DND-41 (cell line): Measurements from ENCODE around the gene ATP2A3.

Experiments
- ATAC-seq: fragments of 200-7000 bp; cut with Tn5 transposase; 3 replicates; pipeline ENCODE4 v1.9.1; 2021; ENCODE audit warnings: low read depth; ENCODE audit not compliant: insufficient read depth
- DNase-seq: peaks from one replicate; pipeline ENCODE4 v3.0.0-alpha.2; 2020
- H2AFZ ChIP-seq: 2 replicates; pipeline ENCODE4 v1.6.0; 2012; ENCODE audit warnings: low read depth, low read length
- H3K27ac ChIP-seq: 2 replicates; pipeline ENCODE4 v1.5.1; 2012; ENCODE audit warnings: low read length, inconsistent platforms
- H3K27me3 ChIP-seq: fragments of 200-600 bp; sonication (generic); 2 replicates; pipeline ENCODE4 v1.6.0; 2012; ENCODE audit warnings: low read length, mild to moderate bottlenecking, inconsistent platforms; ENCODE audit not compliant: insufficient read depth, poor library complexity
- H3K36me3 ChIP-seq: 2 replicates; pipeline ENCODE4 v1.5.1; 2012; ENCODE audit warnings: low read length, inconsistent platforms; ENCODE audit not compliant: insufficient read depth
- H3K4me1 ChIP-seq: 2 replicates; pipeline ENCODE4 v1.5.1; 2012; ENCODE audit warnings: mild to moderate bottlenecking, low read length; ENCODE audit not compliant: insufficient read depth
- H3K4me2 ChIP-seq: 2 replicates; pipeline ENCODE4 v1.6.0; 2012; ENCODE audit warnings: mild to moderate bottlenecking, moderate library complexity, low read length, inconsistent platforms; ENCODE audit not compliant: insufficient read depth
- H3K4me3 ChIP-seq, 2 experiments: fragments of 200-600 bp in 1 of 2; shearing (Covaris generic) in 1 of 2; 2 replicates each; pipeline ENCODE4 v1.5.1; 2012 to 2016; ENCODE audit warnings: inconsistent platforms in 2 of 2, low read length in 2 of 2, mild to moderate bottlenecking in 2 of 2, low read depth in 1 of 2, moderate library complexity in 1 of 2
- H3K79me2 ChIP-seq: 2 replicates; pipeline ENCODE4 v1.6.0; 2012; ENCODE audit warnings: low read length, inconsistent platforms; ENCODE audit not compliant: insufficient read depth
- H3K9ac ChIP-seq: 2 replicates; pipeline ENCODE4 v1.6.0; 2012; ENCODE audit warnings: low read depth, mild to moderate bottlenecking, inconsistent platforms, low read length, moderate library complexity
- H3K9me3 ChIP-seq: 2 replicates; pipeline ENCODE4 v1.5.1; 2012; ENCODE audit warnings: low read length, moderate library complexity, mild to moderate bottlenecking, inconsistent platforms; ENCODE audit not compliant: insufficient read depth, severe bottlenecking
- H4K20me1 ChIP-seq: 2 replicates; pipeline ENCODE4 v1.6.0; 2012; ENCODE audit warnings: low read length; ENCODE audit not compliant: insufficient read depth
- EZH2 ChIP-seq: IDR thresholded peaks from 3 replicates; pipeline ENCODE4 v1.6.1; 2012; ENCODE audit warnings: borderline replicate concordance, low read depth, mild to moderate bottlenecking, moderate library complexity, low read length, inconsistent platforms; ENCODE audit not compliant: severe bottlenecking
- TF ChIP-seq, protein P1 (sequence below): IDR thresholded peaks from 2 replicates; pipeline ENCODE4 v1.5.1; 2012; ENCODE audit warnings: borderline replicate concordance, low read length, moderate library complexity, mild to moderate bottlenecking; ENCODE audit not compliant: poor library complexity, severe bottlenecking; ENCODE audit errors: extremely low read depth

ATP2A3 gene

DNA sequence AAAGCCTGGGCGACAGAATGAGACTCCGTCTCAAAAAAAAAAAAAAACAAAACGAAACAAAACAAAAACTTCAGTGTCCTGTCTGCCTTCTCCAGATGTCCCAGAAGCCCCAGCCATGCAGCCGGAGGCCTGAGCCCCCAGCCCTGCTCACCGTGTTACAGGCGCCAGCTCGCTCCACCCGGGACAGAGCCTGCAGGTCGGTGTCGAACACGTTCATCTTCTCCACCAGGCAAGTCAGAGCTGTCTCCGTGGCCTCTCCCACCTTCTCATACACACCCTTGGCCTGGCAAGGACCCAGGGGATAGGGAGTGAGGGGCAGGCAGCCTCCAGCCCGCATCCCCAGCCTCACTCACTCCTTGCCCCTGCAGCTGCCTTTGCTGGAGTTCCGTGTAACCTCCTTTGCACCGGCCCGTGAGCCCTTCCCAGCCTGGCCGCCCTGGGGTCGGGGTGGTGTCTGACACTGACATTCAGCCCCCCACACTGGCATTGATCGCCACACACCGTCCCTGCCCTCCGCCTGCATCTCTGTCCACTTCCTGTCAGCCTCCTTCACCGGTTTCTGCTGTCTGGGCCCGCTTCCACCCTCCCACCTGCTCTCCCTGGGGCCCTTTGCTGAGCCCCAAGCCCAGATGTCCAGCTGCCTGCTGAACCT is 20.9 kb downstream of the ATP2A3 start:
- Histone ChIP-seq H3K4me2 (no peak overlapping the region), H3K9ac (no peak overlapping the region), H3K36me3 (peaks cover 96% of the 10 kb centered on the region), H3K27ac (no peak overlapping the region; the same call in 1 of the 2 replicates), H3K79me2 (peaks cover 31% of the 10 kb centered on the region), H4K20me1 (peaks cover 62% of the 10 kb centered on the region), H3K9me3 (no peaks in the 10 kb centered on the region), H2AFZ (no peak overlapping the region), H3K4me3 (no peak overlapping the region), H3K4me1 (no peaks in the 10 kb centered on the region), H3K27me3 (no peaks in the 10 kb centered on the region)
- no peak for ATAC-seq
- TF ChIP-seq, protein P1, sequence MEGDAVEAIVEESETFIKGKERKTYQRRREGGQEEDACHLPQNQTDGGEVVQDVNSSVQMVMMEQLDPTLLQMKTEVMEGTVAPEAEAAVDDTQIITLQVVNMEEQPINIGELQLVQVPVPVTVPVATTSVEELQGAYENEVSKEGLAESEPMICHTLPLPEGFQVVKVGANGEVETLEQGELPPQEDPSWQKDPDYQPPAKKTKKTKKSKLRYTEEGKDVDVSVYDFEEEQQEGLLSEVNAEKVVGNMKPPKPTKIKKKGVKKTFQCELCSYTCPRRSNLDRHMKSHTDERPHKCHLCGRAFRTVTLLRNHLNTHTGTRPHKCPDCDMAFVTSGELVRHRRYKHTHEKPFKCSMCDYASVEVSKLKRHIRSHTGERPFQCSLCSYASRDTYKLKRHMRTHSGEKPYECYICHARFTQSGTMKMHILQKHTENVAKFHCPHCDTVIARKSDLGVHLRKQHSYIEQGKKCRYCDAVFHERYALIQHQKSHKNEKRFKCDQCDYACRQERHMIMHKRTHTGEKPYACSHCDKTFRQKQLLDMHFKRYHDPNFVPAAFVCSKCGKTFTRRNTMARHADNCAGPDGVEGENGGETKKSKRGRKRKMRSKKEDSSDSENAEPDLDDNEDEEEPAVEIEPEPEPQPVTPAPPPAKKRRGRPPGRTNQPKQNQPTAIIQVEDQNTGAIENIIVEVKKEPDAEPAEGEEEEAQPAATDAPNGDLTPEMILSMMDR, result no peak
- no peak for TF ChIP-seq EZH2
- no peak for DNase-seq

DNA sequence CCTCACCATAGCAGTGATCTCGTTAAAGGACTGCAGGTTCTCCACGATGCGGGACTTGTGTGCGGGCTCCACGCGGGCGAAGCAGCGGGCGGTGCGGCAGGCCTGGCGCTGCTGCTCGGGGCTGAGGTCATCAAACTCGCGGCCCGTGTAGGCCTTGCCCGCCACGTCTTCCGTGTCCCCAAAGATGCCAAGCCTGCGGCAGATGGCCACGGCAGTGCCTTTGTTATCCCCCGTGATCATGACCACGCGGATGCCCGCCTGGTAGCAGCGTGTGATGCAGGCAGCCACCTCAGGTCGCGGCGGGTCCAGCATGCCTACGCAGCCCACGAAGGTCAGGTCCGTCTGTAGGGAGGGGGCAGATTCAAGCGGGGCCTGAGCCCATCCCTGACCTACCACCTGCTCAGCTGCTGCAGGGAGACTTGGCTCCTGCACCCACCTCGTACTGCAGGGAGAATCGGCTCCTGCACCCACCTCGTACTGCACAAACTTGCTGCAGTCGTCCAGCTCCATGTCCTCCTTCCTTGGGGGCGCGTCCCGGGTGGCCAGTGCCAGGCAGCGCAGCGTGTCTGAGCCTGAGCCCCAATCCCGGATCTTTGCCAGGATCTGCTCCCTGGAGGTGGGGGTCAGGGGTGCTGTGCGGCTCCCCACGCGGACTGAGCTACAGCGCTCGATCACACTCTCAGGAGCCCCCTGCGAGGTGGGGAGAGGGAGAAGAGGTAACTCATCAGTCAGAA is 23.1 kb downstream of the ATP2A3 start:
- no peak overlapping the region for H3K4me3 ChIP-seq
- no peak for ATAC-seq
- H3K27me3 ChIP-seq, result no peaks in the 10 kb centered on the region
- peaks cover 25% of the 10 kb centered on the region for H3K79me2 ChIP-seq
- peaks cover 96% of the 10 kb centered on the region for H3K36me3 ChIP-seq
- H4K20me1 ChIP-seq, result peaks cover 61% of the 10 kb centered on the region
- no peak overlapping the region for H3K4me2 ChIP-seq
- H3K27ac ChIP-seq, result no peak overlapping the region
- no peaks in the 10 kb centered on the region for H3K4me1 ChIP-seq
- no peaks in the 10 kb centered on the region for H3K9me3 ChIP-seq
- no peak for TF ChIP-seq EZH2
- TF ChIP-seq, protein P1, result no peak
- H3K9ac ChIP-seq, result no peak overlapping the region
- no peak for DNase-seq
- H2AFZ ChIP-seq, result no peak overlapping the region

DNA sequence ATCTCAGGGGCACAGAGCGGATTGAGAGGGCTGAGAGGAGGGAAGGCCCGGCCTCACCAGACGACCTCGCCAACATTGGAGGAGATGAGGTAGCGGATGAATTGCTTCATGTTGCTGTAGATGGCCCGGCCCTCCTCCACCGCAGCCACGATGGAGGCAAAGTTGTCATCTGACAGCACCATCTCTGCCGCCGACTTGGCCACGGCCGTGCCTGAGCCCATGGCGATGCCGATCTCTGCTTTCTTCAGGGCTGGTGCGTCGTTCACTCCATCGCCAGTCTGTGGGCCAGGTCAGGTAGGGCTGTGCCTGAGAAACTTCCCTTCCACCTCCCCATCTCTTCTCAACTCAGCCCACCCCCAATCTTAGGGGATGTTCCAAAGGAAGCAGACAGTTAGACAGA is 26.9 kb downstream of the ATP2A3 start:
- H3K27ac ChIP-seq, result 0 out of 2 replicates have a peak overlapping the region, but pooled peaks have one; percentile 7
- no peak overlapping the region for H2AFZ ChIP-seq
- peaks cover 34% of the 10 kb centered on the region for H4K20me1 ChIP-seq
- ATAC-seq (no peak), DNase-seq (no peak)
- peaks cover 7% of the 10 kb centered on the region; the same call in 1 of the 2 replicates for H3K79me2 ChIP-seq
- no peak overlapping the region for H3K9ac ChIP-seq
- no peak overlapping the region for H3K4me2 ChIP-seq
- TF ChIP-seq, protein P1, result no peak
- TF ChIP-seq EZH2, result no peak
- no peaks in the 10 kb centered on the region for H3K9me3 ChIP-seq
- H3K4me3 ChIP-seq, result no peak overlapping the region
- no peaks in the 10 kb centered on the region for H3K27me3 ChIP-seq
- peaks cover 94% of the 10 kb centered on the region for H3K36me3 ChIP-seq
- no peaks in the 10 kb centered on the region for H3K4me1 ChIP-seq
